Naive B cell (primary cell): ENCODE measurements around the gene FAT1. TPM values are rescaled to one million over a fixed set of nuclear protein-coding genes. Genes with fewer than 3 reads are reported as not detected.
"Not testable (repeated sequence)": the region's sequence is repeated elsewhere in the genome, so short reads cannot be mapped to it uniquely, and the experiment has no call there.

Source experiments
- ATAC-seq, 2 donors: fragments of 150-1000 bp; cut with Tn5 transposase; 2 replicates each; pipeline ENCODE4 v1.10.0; 2021; ENCODE audit warnings: low read depth in 2 of 2, mild to moderate bottlenecking in 2 of 2, moderate library complexity in 2 of 2
- DNase-seq: peaks from one replicate; pipeline ENCODE4 v3.0.0; 2022
- H3K27ac Mint-ChIP-seq, 6 donors: one replicate each; pipeline ENCODE4 v1.8.0; 2020 to 2022; ENCODE audit warnings: mild to moderate bottlenecking in 6 of 6, mixed read lengths in 6 of 6, moderate library complexity in 5 of 6, inconsistent platforms in 2 of 6
- H3K27me3 Mint-ChIP-seq, 3 donors: one replicate each; pipeline ENCODE4 v1.8.0; 2021 to 2022; ENCODE audit warnings: mixed read lengths in 3 of 3, mild to moderate bottlenecking in 1 of 3
- H3K36me3 Mint-ChIP-seq, 2 donors: one replicate each; pipeline ENCODE4 v1.8.0; 2020 to 2022; ENCODE audit warnings: mixed read lengths in 2 of 2, inconsistent platforms in 1 of 2, mild to moderate bottlenecking in 1 of 2
- H3K4me1 Mint-ChIP-seq, 3 donors: one replicate each; pipeline ENCODE4 v1.8.0; 2020 to 2022; ENCODE audit warnings: mixed read lengths in 3 of 3, inconsistent platforms in 1 of 3, mild to moderate bottlenecking in 1 of 3, moderate library complexity in 1 of 3
- H3K4me3 Mint-ChIP-seq, 8 donors: one replicate each; pipeline ENCODE4 v1.8.0; 2020 to 2022; ENCODE audit warnings: mild to moderate bottlenecking in 8 of 8, mixed read lengths in 8 of 8, moderate library complexity in 8 of 8, inconsistent platforms in 2 of 8
- H3K9me3 Mint-ChIP-seq, 7 donors: one replicate each; pipeline ENCODE4 v1.8.0; 2020 to 2022; ENCODE audit warnings: mixed read lengths in 7 of 7, mild to moderate bottlenecking in 5 of 7, inconsistent platforms in 2 of 7, moderate library complexity in 1 of 7
- polyA plus RNA-seq, 6 donors: library from polyadenylated mRNA; unstranded; fragments of 300-500 nt; fragmentation: Illumina TruSeq; gene quantifications; one replicate each; pipeline ENCODE4 v1.2.3, GENCODE V29; 2021; ENCODE audit warnings: low read depth in 6 of 6

FAT1 gene
- polyA plus RNA-seq, 6 donors from 2014 or later, result not detected

DNA sequence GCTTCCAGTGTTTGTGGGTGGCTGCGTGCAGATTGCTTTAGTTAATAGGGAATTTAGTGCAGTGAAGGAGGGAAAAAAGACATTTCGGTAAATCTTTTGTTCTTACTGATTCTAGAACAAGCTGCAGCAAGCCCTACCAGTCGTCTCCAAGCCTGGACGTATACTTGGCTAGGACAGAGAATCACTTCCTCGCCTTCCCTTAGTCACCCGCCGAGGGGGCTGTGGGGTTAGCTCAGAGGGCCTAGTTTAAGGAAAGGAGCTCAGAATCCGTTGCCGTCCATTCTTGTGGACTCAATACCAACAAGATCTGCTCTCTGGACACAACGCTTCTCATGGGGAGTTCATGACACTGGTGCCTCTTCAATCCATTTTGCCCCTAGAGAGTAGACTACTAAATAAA lies 36.3 kb upstream of the FAT1 start:
- no peak overlapping the region for H3K27ac Mint-ChIP-seq

DNA sequence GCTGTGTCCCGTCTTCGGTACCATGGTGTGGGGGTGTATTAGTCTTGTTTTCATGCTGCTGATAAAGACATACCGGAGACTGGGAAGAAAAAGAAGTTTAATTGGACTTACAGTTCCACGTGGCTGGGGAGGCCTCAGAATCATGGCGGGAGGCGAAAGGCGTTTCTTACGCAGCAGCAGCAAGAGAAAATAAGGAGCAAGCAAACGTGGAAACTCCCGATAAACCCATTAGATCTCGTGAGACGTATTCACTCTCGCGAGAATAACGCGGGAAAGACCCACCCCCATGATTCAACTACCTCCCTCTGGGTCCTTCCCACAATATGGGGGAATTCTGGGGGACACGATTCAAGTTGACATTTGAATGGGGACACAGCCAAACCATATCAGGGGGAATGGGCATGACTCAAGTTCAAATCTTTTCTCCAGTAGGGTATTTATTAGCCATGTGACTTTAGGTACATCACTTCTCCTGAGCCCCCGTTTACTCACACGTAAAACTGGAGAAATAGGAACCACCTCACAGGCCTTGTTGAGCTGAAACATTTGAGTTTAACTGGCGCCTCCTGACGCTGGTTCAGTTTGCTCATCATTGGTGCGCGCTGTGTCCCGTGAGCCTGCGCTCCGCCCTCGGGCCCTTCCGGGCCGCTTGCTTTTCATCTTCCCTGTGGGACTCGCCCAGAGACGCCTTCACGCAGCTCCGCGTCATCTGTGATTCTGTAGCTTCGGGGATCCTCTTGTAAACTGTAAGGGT lies 35.5 kb upstream of the FAT1 start:
- ATAC-seq (no peak), DNase-seq (no peak)
- H3K4me1 Mint-ChIP-seq, result no peaks in the 10 kb centered on the region
- H3K36me3 Mint-ChIP-seq, result no peaks in the 10 kb centered on the region
- H3K27me3 Mint-ChIP-seq, result no peaks in the 10 kb centered on the region
- H3K27ac Mint-ChIP-seq, result no peak overlapping the region
- H3K9me3 Mint-ChIP-seq, result peaks cover 5 to 23% (median 10%) of the 10 kb centered on the region in 7 donors
- H3K4me3 Mint-ChIP-seq, result no peak overlapping the region

More for the DNA sequence above, 36.3 kb upstream of the FAT1 start:
- Mint-ChIP-seq H3K36me3 (no peaks in the 10 kb centered on the region), H3K4me3 (no peak overlapping the region), H3K9me3 (peaks cover 5 to 23% (median 10%) of the 10 kb centered on the region in 7 donors), H3K27me3 (no peaks in the 10 kb centered on the region), H3K4me1 (no peaks in the 10 kb centered on the region)
- DNase-seq, result no peak
- ATAC-seq, result no peak

DNA sequence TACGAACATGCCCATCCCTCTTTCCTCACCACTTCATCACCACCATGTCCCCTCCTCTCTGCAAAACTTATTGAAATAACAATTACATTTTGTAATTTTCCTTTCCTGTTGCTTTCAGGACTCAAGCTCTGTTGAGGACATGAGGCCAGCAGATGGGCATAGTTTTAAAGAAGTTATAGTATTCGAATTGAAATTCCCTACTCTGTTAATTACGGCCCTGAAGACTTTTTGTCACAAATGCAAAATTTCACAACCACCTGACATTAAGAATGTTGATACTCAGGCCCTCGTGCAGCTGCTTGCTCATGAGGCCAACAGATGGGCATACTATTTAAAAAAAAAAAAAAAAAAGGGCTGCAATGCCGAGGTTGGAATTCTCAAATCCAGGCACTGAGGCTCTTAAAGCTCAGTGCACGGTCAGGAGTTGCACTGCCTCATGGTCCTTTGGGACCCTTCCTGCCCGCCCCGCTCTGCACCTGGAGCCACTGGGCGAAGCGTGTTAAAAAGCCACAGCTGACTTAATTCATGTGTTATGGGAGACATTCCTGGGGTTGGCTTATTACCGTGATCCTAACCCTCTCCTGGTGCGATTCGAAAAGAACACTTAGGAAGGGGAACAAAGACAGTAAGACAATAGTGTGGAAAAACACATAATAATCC lies 34.2 kb upstream of the FAT1 start:
- H3K4me1 Mint-ChIP-seq, result no peaks in the 10 kb centered on the region
- no peaks in the 10 kb centered on the region for H3K27me3 Mint-ChIP-seq
- no peaks in the 10 kb centered on the region for H3K36me3 Mint-ChIP-seq
- H3K4me3 Mint-ChIP-seq, result no peak overlapping the region
- no peak overlapping the region for H3K27ac Mint-ChIP-seq
- peaks cover 5 to 23% (median 10%) of the 10 kb centered on the region in 7 donors for H3K9me3 Mint-ChIP-seq
- ATAC-seq (no peak), DNase-seq (no peak)

DNA sequence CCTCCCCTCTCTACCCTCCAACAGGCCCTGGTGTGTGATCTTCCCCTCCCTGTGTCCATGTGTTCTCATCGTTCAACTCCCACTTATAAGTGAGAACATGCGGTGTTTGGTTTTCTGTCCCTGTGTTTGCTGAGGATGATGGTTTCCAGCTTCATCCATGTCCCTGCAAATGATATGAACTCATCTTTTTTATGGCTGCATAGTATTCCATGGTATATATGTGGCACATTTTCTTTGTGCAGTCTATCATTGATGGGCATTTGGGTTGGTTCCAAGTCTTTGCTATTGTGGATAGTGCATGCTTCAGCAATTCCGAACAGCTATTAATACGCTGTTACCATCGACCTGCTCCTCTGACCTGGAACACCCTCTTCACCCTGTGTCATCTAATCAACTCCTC lies 32.9 kb upstream of the FAT1 start:
- not testable (repeated sequence) for H3K27ac Mint-ChIP-seq, H3K4me3 Mint-ChIP-seq, DNase-seq, H3K4me1 Mint-ChIP-seq, ATAC-seq, H3K27me3 Mint-ChIP-seq, H3K36me3 Mint-ChIP-seq
- H3K9me3 Mint-ChIP-seq, result peaks cover 5 to 23% (median 10%) of the 10 kb centered on the region in 7 donors

DNA sequence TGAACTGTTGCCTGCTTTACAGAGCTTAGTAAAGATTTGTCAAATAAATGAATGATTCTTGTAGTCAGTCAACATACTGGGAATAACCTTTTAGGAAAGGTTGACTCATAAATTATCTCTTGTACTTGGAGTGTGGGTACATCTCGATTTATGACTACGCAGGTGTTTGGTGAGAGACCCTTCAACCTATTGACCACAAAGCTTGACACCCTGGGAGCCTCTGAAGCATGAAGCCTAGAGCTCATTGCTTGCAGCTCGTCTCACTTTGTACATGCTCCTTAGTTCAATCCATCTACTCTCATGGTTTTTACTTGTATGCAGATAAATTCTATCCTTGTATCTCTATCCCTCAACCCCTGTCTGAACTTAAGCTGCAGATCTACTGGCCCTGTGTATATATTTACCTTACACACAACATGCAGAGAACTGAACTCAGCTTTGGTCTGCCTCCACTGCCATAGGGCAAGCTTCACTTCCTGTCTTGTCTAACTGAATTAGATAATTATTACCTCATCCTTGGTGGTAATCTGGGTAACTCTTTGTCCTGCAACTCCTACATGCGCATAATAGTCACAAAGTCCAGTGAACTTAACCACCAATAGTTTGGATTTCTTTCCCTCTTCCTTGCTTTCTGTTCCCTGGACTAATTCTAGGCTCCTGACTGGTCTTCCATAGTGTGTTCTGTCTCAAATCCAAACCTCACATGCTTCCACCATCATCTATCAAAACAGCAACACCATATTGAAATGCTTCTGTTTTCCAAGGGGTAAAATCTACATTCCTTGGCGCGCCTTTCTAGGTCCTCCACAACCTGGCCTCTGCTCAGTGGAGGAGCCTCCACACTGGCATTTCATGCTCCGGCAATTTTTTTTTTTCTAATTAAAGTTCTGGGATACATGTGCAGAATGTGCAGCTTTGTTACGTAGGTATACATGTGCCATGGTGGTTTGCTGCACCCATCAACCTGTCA lies 32.2 kb upstream of the FAT1 start:
- no peak overlapping the region for H3K27ac Mint-ChIP-seq
- ATAC-seq (no peak), DNase-seq (no peak)
- H3K9me3 Mint-ChIP-seq, result peaks cover 5 to 18% (median 11%) of the 10 kb centered on the region in 7 donors
- H3K4me3 Mint-ChIP-seq, result no peak overlapping the region
- no peaks in the 10 kb centered on the region for H3K36me3 Mint-ChIP-seq
- no peaks in the 10 kb centered on the region for H3K27me3 Mint-ChIP-seq
- H3K4me1 Mint-ChIP-seq, result no peaks in the 10 kb centered on the region

DNA sequence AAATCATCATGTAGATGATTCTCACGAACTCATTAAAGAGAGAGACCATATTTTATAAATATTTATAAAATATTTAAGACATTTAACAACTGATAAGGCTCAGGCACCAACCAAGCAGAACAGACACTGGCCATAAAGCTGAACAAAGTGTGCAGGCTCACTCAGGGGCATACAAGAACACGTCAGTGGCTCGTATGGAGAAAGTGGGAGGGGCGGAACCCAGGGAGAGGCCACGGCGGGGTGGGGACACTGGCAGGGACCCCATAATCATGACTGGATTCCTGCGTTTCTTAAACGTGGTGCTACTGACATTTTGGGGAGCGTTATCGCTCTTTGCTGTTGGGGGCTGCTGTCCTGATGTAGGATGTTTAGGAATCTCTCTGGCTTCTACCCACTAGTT lies 31.3 kb upstream of the FAT1 start:
- Mint-ChIP-seq H3K27me3 (no peaks in the 10 kb centered on the region), H3K4me1 (no peaks in the 10 kb centered on the region), H3K36me3 (no peaks in the 10 kb centered on the region), H3K27ac (no peak overlapping the region), H3K4me3 (no peak overlapping the region), H3K9me3 (peaks cover 5 to 18% (median 12%) of the 10 kb centered on the region in 7 donors)
- DNase-seq (no peak), ATAC-seq (no peak)

DNA sequence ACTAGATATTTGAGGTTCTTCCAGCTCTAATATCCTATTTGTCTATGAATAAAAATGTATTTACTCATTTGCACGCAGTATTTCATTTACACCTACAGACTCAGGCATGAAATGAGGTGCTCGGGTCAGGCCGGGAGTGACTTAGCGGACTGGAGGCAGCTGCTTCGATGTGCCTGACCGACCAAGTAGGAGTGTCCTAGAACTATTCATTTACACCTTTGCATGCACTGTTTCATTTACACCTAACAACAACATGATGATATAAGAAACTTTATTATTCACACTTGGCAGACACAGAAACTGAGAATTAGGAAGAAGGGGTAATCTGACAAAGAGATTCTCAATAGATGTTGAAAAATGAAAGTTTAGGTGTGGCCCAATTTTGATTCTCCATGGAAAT lies 28.7 kb upstream of the FAT1 start:
- Mint-ChIP-seq H3K27me3 (no peaks in the 10 kb centered on the region), H3K9me3 (peaks cover 5 to 12% (median 5%) of the 10 kb centered on the region in 7 donors), H3K27ac (no peak overlapping the region), H3K4me3 (no peak overlapping the region), H3K36me3 (no peaks in the 10 kb centered on the region), H3K4me1 (no peaks in the 10 kb centered on the region)
- no peak for DNase-seq
- ATAC-seq, result no peak

DNA sequence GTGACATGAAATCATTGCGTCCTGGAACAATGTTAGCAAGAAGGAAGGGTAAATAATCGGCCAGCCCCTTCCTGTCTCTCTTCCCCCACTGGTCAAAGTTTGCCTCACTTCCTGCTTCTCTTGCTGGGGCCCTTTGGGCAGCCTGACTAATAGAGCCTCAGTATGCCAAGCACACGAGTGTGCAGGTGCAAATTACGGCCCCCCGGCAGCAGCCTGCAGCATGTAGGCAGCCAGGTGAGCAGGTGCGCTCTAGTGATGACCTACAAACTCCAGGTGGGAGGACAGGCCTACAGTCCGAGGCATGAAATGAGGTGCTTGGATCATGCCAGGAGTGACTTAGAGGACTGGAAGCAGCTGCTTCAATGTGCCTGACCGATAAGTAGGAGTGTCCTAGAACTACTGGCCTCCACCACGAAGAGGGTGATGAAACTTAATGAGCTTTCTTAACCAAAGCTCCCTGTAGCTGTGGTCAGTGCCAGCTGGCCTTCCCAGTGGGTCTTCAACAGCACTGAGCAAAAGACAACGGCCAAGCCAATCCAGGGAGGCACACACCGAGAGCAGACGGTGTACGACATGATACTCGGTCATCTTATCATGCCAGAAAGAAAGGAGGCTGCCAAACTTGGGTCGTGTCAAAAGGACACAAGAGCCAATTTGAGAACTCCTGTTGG lies 26.1 kb upstream of the FAT1 start:
- ATAC-seq, result no peak
- DNase-seq, result no peak
- no peaks in the 10 kb centered on the region for H3K36me3 Mint-ChIP-seq
- no peak overlapping the region for H3K27ac Mint-ChIP-seq
- H3K27me3 Mint-ChIP-seq, result no peaks in the 10 kb centered on the region
- H3K9me3 Mint-ChIP-seq, result peaks cover 0 to 7% (median 0%) of the 10 kb centered on the region in 7 donors
- peak overlapping the region in 1 of 8 donors; percentile 43 for H3K4me3 Mint-ChIP-seq
- no peaks in the 10 kb centered on the region for H3K4me1 Mint-ChIP-seq

DNA sequence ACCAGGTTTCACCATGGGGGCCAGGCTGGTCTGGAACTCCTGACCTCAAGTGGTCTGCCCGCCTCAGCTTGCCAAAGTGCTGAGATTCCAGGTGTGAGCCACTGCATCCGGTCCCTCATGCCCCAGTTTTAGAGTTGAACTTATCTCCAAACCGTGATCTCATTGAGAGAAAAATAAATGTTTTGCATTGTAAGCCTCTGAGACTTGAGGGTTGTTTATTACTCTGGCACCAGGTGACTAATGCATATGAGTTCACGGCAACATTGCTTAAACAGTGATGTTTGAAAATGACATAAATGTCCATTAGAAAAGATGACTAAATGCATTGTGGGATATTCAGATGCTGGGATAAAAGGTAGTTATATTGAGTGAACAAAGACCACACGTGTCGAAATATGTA lies 22.9 kb upstream of the FAT1 start:
- DNase-seq (no peak), ATAC-seq (no peak)
- H3K4me1 Mint-ChIP-seq, result no peaks in the 10 kb centered on the region
- H3K27me3 Mint-ChIP-seq, result no peaks in the 10 kb centered on the region
- H3K27ac Mint-ChIP-seq, result no peak overlapping the region
- no peak overlapping the region for H3K4me3 Mint-ChIP-seq
- H3K9me3 Mint-ChIP-seq, result peaks cover 0 to 7% (median 2%) of the 10 kb centered on the region in 7 donors
- no peaks in the 10 kb centered on the region for H3K36me3 Mint-ChIP-seq

DNA sequence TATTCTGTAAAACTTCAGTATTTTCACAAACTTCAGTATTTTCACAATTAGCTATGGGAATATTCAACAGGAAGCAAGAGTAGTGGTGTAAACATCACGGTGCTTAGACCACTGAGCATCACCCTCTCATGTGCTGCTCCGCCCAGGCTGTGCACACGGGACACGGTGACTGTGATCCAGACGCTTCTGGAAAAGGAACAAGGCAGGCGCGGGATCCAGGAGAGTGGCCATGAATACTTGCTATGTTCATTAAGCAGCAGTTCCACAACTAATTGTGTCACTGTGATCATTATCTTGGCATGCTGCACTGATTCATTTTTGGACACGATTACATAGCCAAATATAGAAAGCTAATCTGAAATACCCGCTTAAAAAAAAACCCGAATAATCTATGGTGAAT lies 19.6 kb upstream of the FAT1 start:
- Mint-ChIP-seq H3K36me3 (no peaks in the 10 kb centered on the region), H3K4me1 (no peaks in the 10 kb centered on the region), H3K27me3 (no peaks in the 10 kb centered on the region), H3K27ac (no peak overlapping the region), H3K9me3 (peaks cover 0 to 5% (median 0%) of the 10 kb centered on the region in 7 donors), H3K4me3 (no peak overlapping the region)
- ATAC-seq (no peak), DNase-seq (no peak)

DNA sequence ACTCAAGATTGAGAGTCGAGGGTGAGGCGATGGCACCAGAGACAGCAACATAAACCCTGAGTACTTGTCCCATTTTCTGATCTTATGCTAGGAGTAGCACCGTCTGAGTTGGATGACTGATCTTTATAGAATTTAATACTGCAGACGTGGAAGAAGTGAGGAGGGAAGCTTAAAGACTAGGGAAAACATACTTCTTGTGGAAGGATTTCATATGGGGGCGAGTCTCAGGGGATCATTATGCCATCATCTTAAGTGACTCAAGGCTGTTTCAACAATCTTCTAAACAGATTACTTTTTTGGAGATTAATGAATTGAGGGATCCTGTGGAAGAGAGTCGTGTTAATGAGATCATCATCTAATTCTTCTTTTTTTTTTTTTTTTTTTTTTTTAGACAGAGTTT lies 17.2 kb upstream of the FAT1 start:
- Mint-ChIP-seq H3K4me3 (no peak overlapping the region), H3K9me3 (peaks cover 0 to 5% (median 2%) of the 10 kb centered on the region in 7 donors), H3K27me3 (no peaks in the 10 kb centered on the region), H3K4me1 (no peaks in the 10 kb centered on the region), H3K36me3 (no peaks in the 10 kb centered on the region), H3K27ac (no peak overlapping the region)
- no peak for ATAC-seq
- DNase-seq, result no peak

DNA sequence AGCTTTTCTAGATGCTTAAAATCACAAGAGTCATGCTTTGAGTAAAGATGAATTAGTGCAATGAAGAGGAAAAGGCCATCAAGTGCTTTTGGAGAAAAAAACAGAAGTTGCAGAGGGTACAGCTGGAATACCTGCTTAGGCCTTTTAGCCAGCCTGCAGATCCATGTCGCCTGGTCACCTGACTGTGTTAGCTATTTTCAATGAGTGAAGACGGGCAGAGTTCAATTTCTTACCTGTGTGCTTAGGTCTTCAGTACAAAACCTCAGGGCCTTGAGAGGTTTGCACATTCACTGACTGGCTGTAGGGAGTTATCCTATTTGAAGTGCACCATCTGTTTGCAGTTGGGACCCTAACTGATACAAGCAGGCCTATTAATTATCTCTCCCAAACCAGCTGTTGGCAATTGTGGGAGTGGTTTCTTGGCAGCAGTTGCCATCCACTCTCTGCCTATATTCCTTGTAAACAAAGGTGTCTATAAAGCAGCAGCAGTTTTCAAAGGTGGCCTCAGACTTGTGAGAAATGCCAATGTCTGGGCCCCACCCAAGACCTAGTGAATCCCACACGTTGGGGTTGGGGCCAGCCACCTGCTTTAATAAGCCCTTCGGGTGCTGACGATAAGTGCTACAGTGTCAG lies 16.3 kb upstream of the FAT1 start:
- Mint-ChIP-seq H3K36me3 (no peaks in the 10 kb centered on the region), H3K27ac (no peak overlapping the region), H3K27me3 (no peaks in the 10 kb centered on the region), H3K4me3 (no peak overlapping the region), H3K4me1 (no peaks in the 10 kb centered on the region), H3K9me3 (peaks cover 0 to 5% (median 2%) of the 10 kb centered on the region in 7 donors)
- DNase-seq (no peak), ATAC-seq (no peak)

DNA sequence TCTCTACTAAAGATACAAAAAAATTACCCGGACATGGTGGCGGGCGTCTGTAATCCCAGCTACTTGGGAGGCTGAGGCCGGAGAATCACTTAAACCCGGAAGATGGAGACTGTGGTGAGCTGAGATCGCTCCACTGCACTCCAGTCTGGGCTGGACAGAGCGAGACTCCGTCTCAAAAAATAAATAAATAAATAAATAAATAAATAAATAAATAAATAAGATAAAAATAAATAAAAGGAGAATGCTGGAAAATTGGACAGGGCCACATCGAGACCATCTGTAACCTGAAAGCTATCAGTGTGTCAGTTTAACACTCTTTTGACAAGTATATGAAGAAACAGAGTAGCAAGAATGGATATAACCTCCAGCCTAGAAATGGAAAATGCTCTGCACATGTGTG lies 15.7 kb upstream of the FAT1 start:
- Mint-ChIP-seq H3K36me3 (no peaks in the 10 kb centered on the region), H3K9me3 (peaks cover 0 to 5% (median 2%) of the 10 kb centered on the region in 7 donors), H3K27me3 (no peaks in the 10 kb centered on the region), H3K4me3 (no peak overlapping the region), H3K4me1 (no peaks in the 10 kb centered on the region), H3K27ac (no peak overlapping the region)
- DNase-seq, result no peak
- no peak for ATAC-seq
